ENCODE results near the gene ADSS1. TPM values are rescaled to one million over a fixed set of nuclear protein-coding genes. Genes with fewer than 3 reads are reported as not detected.

Gene ADSS1
- total RNA-seq, 1 donor from 2014 or later, result 10.3 TPM

GRCh38 chr14:104677512-104678332, 46.3 kb upstream of the ADSS1 start:
- H3K27ac ChIP-seq, result peak overlapping the region; percentile 86
- H3K27me3 ChIP-seq, result no peaks in the 10 kb centered on the region
- H3K36me3 ChIP-seq, result no peaks in the 10 kb centered on the region
- peak overlapping the region; percentile 45 to 61 for H3K4me3 ChIP-seq
- no peak for DNase-seq (ENCODE audit: extremely low spot score in 2 of 2)
- TF ChIP-seq CTCF (IDR thresholded peaks at IDR 0.05) (no peak), POLR2AphosphoS5 (IDR thresholded peaks at IDR 0.05; ENCODE audit: insufficient read depth in 1 of 2, low read depth in 1 of 2) (peak; percentile 87 to 97), POLR2A (IDR thresholded peaks at IDR 0.05) (peak in 1 of 2 donors; percentile 37)
- H3K9me3 ChIP-seq, result no peaks in the 10 kb centered on the region
- H3K4me1 ChIP-seq, result peaks cover 59% of the 10 kb centered on the region
- intact Hi-C loops (cut with DNase I), result no loop called here

GRCh38 chr14:104678346-104678745, 45.7 kb upstream of the ADSS1 start:
- intact Hi-C loops (cut with DNase I), result no loop called here

DNA sequence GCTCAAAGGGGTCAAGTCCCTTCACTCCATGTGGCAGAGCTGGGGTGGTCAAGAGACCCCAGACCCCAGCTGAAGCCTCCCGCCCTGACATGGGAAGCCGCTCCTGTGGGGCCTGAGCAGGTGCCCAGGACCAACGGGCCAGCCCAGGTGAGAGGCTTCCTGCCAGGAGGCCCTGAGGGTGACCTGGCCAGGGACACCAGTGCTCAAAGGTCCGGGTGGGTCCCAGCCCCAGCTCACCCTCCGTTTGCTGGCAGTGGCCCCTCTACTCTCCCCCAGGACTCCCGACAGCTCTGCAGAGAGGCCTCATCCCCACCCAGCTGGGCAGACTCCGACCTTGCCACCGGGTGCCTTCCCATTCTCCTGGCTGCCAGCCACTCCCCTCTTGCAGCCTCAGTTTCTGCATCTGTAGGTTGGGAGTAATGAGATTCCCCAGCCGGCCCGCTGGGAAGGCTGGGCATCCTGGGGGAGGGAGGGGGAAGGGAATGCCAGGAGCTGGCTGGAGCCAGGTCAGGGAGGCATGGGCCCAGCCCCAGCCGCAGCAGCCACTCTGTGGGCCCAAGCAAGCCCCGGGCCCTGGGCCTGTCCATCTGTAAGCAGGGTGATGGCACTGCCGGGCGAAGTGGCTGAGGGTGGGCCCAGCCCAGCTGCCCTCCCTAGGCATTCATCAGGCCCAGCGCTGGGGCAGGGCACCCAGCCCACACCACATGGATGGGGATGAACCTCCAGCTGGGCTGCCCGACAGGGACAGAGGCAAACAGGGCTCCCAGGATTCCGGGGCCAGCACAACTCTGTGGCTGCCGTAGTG, 44.9 kb upstream of the ADSS1 start:
- H3K27me3 ChIP-seq, result no peaks in the 10 kb centered on the region
- H3K4me1 ChIP-seq, result peaks cover 61% of the 10 kb centered on the region
- no peak for DNase-seq (ENCODE audit: extremely low spot score in 2 of 2)
- peak overlapping the region in 1 of 2 donors; percentile 61 for H3K4me3 ChIP-seq
- H3K9me3 ChIP-seq, result no peaks in the 10 kb centered on the region
- peak overlapping the region; percentile 86 for H3K27ac ChIP-seq
- intact Hi-C loops (cut with DNase I), result no loop called here
- H3K36me3 ChIP-seq, result no peaks in the 10 kb centered on the region
- no peak for TF ChIP-seq POLR2A (IDR thresholded peaks at IDR 0.05)
- TF ChIP-seq CTCF (IDR thresholded peaks at IDR 0.05), result no peak
- TF ChIP-seq POLR2AphosphoS5 (IDR thresholded peaks at IDR 0.05; ENCODE audit: insufficient read depth in 1 of 2, low read depth in 1 of 2), result no peak

More at GRCh38 chr14:104678346-104678745, 45.7 kb upstream of the ADSS1 start:
- TF ChIP-seq POLR2A (IDR thresholded peaks at IDR 0.05) (no peak), CTCF (IDR thresholded peaks at IDR 0.05) (no peak), POLR2AphosphoS5 (IDR thresholded peaks at IDR 0.05; ENCODE audit: insufficient read depth in 1 of 2, low read depth in 1 of 2) (no peak)
- H3K4me1 ChIP-seq, result peaks cover 61% of the 10 kb centered on the region
- peak overlapping the region; percentile 45 to 61 for H3K4me3 ChIP-seq
- no peaks in the 10 kb centered on the region for H3K27me3 ChIP-seq
- DNase-seq (ENCODE audit: extremely low spot score in 2 of 2), result no peak
- H3K27ac ChIP-seq, result peak overlapping the region; percentile 86
- H3K36me3 ChIP-seq, result no peaks in the 10 kb centered on the region
- H3K9me3 ChIP-seq, result no peaks in the 10 kb centered on the region

DNA sequence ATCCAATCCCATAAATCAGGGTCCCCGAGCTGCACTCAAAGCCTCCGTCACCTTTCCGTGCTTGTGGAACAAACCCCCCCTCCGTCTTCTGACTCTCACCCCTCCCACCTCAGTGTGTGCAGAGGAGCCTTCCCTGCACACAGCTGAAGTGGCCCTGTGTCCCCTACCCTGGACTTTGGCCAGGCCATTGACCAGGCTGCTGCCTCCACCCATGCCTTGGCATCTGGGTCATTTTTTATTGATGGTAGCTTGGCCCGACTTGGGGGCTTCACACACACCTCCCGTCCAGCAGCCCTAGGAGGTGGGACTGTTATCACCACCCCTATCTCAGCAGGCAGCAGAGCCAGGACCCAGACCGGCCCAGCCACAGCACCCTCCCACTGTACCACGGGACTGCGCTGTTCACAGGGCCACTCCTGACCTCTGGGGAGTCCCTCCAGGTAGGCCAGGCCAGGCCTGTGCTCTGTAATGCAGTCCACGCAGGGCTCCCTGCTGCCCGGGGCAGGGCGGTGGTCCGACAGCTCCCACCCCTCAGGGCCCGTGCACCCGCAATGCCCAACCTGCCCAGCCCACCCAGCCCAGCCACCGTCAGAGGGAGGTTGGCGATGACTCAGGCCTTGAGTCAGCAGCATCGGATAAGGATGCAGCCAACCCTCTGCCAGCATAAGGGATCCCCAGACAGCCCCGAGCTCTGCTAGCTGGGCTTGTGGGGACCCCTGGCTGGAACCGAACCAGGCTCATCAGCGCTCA, 43.8 kb upstream of the ADSS1 start:
- Histone ChIP-seq H3K9me3 (no peaks in the 10 kb centered on the region), H3K27me3 (no peaks in the 10 kb centered on the region), H3K4me1 (peaks cover 61% of the 10 kb centered on the region), H3K27ac (peak overlapping the region; percentile 86), H3K4me3 (no peak overlapping the region), H3K36me3 (no peaks in the 10 kb centered on the region)
- intact Hi-C loops (cut with DNase I), result no loop called here
- TF ChIP-seq CTCF (IDR thresholded peaks at IDR 0.05), result no peak
- TF ChIP-seq POLR2AphosphoS5 (IDR thresholded peaks at IDR 0.05; ENCODE audit: insufficient read depth in 1 of 2, low read depth in 1 of 2), result no peak
- TF ChIP-seq POLR2A (IDR thresholded peaks at IDR 0.05), result no peak
- DNase-seq (ENCODE audit: extremely low spot score in 2 of 2), result no peak

Measured in vagina (tissue), 2 donors.